Hepatocyte (in vitro differentiated cells): ENCODE data around the gene PIGK.

Experiments
- EZH2 ChIP-seq: fragments of 200-600 bp; sonication (generic); IDR thresholded peaks from 2 replicates; pipeline ENCODE4 v1.6.1; 2016; ENCODE audit warnings: antibody characterized with exemption, mild to moderate bottlenecking, borderline replicate concordance
- EZH2phosphoT487 ChIP-seq: fragments of 200-600 bp; sonication (generic); IDR thresholded peaks from one replicate; pipeline ENCODE4 v1.6.1; 2018; ENCODE audit warnings: antibody characterized with exemption, mild to moderate bottlenecking, low read depth, moderate library complexity; ENCODE audit not compliant: unreplicated experiment, severe bottlenecking
- TF ChIP-seq, protein P1 (sequence below): fragments of 200-600 bp; sonication (generic); IDR thresholded peaks from 2 replicates; pipeline ENCODE4 v1.5.1; 2016; ENCODE audit warnings: antibody characterized with exemption, mild to moderate bottlenecking; ENCODE audit not compliant: poor library complexity

GRCh38 chr1:77156214-77156613 lies 63.0 kb downstream of the PIGK start:
- TF ChIP-seq, protein P1, sequence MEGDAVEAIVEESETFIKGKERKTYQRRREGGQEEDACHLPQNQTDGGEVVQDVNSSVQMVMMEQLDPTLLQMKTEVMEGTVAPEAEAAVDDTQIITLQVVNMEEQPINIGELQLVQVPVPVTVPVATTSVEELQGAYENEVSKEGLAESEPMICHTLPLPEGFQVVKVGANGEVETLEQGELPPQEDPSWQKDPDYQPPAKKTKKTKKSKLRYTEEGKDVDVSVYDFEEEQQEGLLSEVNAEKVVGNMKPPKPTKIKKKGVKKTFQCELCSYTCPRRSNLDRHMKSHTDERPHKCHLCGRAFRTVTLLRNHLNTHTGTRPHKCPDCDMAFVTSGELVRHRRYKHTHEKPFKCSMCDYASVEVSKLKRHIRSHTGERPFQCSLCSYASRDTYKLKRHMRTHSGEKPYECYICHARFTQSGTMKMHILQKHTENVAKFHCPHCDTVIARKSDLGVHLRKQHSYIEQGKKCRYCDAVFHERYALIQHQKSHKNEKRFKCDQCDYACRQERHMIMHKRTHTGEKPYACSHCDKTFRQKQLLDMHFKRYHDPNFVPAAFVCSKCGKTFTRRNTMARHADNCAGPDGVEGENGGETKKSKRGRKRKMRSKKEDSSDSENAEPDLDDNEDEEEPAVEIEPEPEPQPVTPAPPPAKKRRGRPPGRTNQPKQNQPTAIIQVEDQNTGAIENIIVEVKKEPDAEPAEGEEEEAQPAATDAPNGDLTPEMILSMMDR = no peak
- TF ChIP-seq EZH2 = no peak
- TF ChIP-seq EZH2phosphoT487 = no peak
